ENCODE measurements around the gene DLEC1. TPM values are rescaled to one million over a fixed set of nuclear protein-coding genes. Genes with fewer than 3 reads are reported as not detected.

Gene DLEC1
- total and polyA plus RNA-seq, 11 donors: 0.06 to 1.3 (median 0.16) TPM; not detected in 1

GRCh38 chr3:38003817-38004414 is 35.1 kb upstream of the DLEC1 start:
- H3K4me1 ChIP-seq: peaks cover 0 to 25% (median 12%) of the 10 kb centered on the region in 12 donors
- WGBS, 4 donors: 66 to 88% (median 79%) methylated on average over 8 to 11 of the region's 11 CpGs
- peak overlapping the region in 7 of 12 donors; percentile 20 to 57 (median 46) for H3K4me3 ChIP-seq
- DNase-seq (peak in 3 of 5 donors; percentile 51 to 66 (median 59)), ATAC-seq (peak; percentile 7 to 35 (median 28))
- TF ChIP-seq POLR2A (IDR thresholded peaks at IDR 0.05): no peak
- TF ChIP-seq, protein P1, sequence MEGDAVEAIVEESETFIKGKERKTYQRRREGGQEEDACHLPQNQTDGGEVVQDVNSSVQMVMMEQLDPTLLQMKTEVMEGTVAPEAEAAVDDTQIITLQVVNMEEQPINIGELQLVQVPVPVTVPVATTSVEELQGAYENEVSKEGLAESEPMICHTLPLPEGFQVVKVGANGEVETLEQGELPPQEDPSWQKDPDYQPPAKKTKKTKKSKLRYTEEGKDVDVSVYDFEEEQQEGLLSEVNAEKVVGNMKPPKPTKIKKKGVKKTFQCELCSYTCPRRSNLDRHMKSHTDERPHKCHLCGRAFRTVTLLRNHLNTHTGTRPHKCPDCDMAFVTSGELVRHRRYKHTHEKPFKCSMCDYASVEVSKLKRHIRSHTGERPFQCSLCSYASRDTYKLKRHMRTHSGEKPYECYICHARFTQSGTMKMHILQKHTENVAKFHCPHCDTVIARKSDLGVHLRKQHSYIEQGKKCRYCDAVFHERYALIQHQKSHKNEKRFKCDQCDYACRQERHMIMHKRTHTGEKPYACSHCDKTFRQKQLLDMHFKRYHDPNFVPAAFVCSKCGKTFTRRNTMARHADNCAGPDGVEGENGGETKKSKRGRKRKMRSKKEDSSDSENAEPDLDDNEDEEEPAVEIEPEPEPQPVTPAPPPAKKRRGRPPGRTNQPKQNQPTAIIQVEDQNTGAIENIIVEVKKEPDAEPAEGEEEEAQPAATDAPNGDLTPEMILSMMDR (IDR thresholded peaks at IDR 0.05): no peak
- intact Hi-C loops (cut with DNase I): loop anchor here in 3 of 10 donors (2.0 to 10.0 kb wide), 7 partner anchors 29 to 473 kb away; no protein-coding TSS in a partner anchor
- H3K27ac ChIP-seq: peak overlapping the region in 11 of 12 donors; percentile 1 to 86 (median 62)
- no peaks in the 10 kb centered on the region for H3K27me3 ChIP-seq
- peaks cover 0 to 49% (median 25%) of the 10 kb centered on the region in 9 donors for H3K36me3 ChIP-seq
- H3K9me3 ChIP-seq: no peaks in the 10 kb centered on the region

DNA sequence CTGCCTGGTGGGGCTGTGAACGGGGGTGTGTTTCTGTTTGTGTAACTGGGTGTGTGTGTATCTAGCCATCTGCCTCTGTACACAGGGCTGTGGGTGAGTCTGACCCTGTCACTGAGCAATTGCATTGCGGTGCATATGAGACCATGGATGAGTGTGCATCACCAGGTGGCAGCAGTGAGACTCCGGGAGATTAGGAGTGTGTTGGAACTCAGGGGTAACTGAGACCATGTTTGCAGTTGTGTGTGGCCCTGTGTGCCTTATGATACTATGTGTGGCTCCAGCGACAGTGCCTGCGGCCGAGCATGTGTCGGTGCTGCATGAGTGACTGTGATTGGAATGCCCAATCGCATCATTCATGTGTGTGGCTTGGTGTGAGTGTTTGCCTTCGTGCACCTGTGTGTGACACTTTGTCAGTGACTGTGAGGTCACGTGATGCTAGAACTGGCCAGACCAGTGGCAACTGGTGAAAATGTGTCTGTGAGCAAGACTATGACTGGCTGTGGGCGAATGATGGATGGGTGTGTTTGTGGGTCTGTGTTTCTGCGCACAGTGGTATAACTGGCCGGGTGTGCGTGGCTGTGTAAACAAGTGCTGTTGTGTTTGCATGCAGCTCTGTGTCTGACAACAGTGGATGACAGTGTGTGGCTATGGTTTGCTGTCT is 34.5 kb upstream of the DLEC1 start:
- 63 to 74% (median 72%) methylated on average over 11 to 14 of the region's 14 CpGs for WGBS, 4 donors
- H3K27me3 ChIP-seq: no peaks in the 10 kb centered on the region
- ATAC-seq (peak; percentile 62 to 76 (median 67)), DNase-seq (peak in 4 of 5 donors; percentile 64 to 87 (median 77))
- H3K27ac ChIP-seq: peak overlapping the region in 11 of 12 donors; percentile 1 to 86 (median 62)
- TF ChIP-seq POLR2A (IDR thresholded peaks at IDR 0.05): no peak
- TF ChIP-seq, protein P1 (IDR thresholded peaks at IDR 0.05): peak; percentile 50 to 74 (median 67)
- peaks cover 0 to 20% (median 9%) of the 10 kb centered on the region in 12 donors for H3K4me1 ChIP-seq
- no peaks in the 10 kb centered on the region for H3K9me3 ChIP-seq
- intact Hi-C loops (cut with DNase I): loop anchor here in 3 of 10 donors (2.0 to 10.0 kb wide), 5 partner anchors 36 to 473 kb away; no protein-coding TSS in a partner anchor
- peaks cover 0 to 53% (median 28%) of the 10 kb centered on the region in 9 donors for H3K36me3 ChIP-seq
- H3K4me3 ChIP-seq: peak overlapping the region in 7 of 12 donors; percentile 20 to 57 (median 46)

GRCh38 chr3:38005076-38006020 is 33.7 kb upstream of the DLEC1 start:
- Histone ChIP-seq H3K36me3 (peaks cover 0 to 53% (median 32%) of the 10 kb centered on the region in 9 donors), H3K4me3 (peak overlapping the region in 6 of 12 donors; percentile 36 to 57 (median 48)), H3K27me3 (no peaks in the 10 kb centered on the region), H3K9me3 (no peaks in the 10 kb centered on the region), H3K4me1 (peaks cover 0 to 20% (median 8%) of the 10 kb centered on the region in 12 donors), H3K27ac (peak overlapping the region in 8 of 12 donors; percentile 52 to 86 (median 68))
- intact Hi-C loops (cut with DNase I): loop anchor here in 3 of 10 donors (2.0 to 10.0 kb wide), 4 partner anchors 35 to 469 kb away; no protein-coding TSS in a partner anchor
- WGBS, 4 donors: 76 to 88% (median 81%) methylated on average over 14 to 15 of the region's 15 CpGs
- ATAC-seq (peak; percentile 24 to 51 (median 46)), DNase-seq (peak; percentile 64 to 85 (median 74))
- TF ChIP-seq, protein P1 (IDR thresholded peaks at IDR 0.05): no peak
- TF ChIP-seq POLR2A (IDR thresholded peaks at IDR 0.05): no peak
